Posterior vena cava (tissue), 2 donors: ENCODE data around the gene ZNF433. TPM values are rescaled to one million over a fixed set of nuclear protein-coding genes. Genes with fewer than 3 reads are reported as not detected.
"Not testable (repeated sequence)": the region's sequence is repeated elsewhere in the genome, so short reads cannot be mapped to it uniquely, and the experiment has no call there.

Experiments
- DNase-seq: peaks from one replicate; pipeline ENCODE4 v3.0.0-alpha.2; 2020; ENCODE audit warnings: low spot score
- intact Hi-C, 2 donors: fragments of 100-400 bp; cut with DNase I; formaldehyde crosslinking; loops; one replicate each; pipeline versions ENCODE4 v1.14.1 to v1.14.2; 2022 to 2023
- long read RNA-seq, 2 donors: library from polyadenylated mRNA; unstranded; transcript quantifications; one replicate each; pipeline ENCODE4 v2.0.0, GENCODE V29; 2020 to 2021
- total RNA-seq, 2 donors: library from RNA; stranded (reverse); fragmentation: NEBNext Ultra II Directional; extraction: Animal tissue kit (Norgen Biotek cat#: 25700); gene quantifications; one replicate each; pipeline ENCODE4 v1.2.1, GENCODE V29; 2021
- donor health status: DM: yes; HTN: yes; CAD: no.
- donor health status: DM: yes; HTN: yes; CAD: no.

Gene ZNF433
- 1 to 10 TPM; 3.9 to 5.1 TPM for total RNA-seq
- long read RNA-seq, donor 1, partial matches to known transcripts, result 1 of 9 reads
- long read RNA-seq, donor 1, other reads (novel, unspliced or antisense), result 1 of 9 reads
- long read RNA-seq, donor 2, partial matches to known transcripts, result 0 of 8 reads
- long read RNA-seq, donor 2, other reads (novel, unspliced or antisense), result 3 of 8 reads

DNA sequence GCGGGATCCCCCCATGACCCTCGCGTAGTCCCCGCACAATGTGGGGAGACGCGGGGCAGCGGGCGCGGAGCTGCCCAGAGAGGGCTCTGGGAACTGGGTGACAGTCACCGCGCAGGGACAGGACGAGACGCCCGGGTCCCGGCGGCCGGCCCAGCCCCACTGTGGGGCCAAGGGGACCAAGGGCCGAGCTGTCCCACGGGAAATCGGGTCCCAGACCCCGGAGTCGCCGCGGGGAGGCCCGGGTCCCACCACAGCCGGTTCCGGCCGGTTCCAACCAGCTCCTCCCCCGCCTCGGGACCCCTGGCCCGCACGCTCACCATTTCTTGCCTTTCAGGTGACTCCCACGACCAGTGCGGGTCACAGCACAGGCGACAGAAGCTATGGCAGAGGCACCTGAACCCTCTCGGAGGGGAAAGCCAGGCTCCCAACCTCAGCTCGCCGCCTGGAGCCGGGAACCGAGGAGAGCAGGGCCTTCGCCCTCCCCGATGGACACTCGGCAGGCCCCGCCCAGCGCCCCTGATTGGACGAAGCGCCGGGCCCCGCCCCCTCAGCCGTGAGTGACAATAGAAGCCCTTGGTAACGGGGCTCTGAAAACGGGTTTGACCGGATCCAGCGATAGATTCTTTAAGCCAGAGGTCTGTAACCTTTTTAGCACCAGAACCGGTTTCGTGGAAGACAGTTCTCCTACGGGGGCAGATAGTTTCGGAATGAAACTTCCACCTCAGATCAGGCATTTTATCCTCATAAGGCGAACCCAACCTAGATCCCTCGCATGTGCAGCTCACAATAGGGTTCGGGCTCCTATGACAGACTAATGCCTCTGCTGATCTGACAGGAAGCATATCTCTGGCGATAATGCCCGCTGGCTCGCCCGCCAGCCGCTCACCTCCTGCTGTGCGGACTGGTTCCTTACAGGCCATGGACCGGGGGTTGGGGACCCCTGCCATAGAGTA lies at the start of gene ZNF433:
Gene ZNF433, minus strand, starts transcription at position 460 of the 953 bp plus-strand sequence. Its CDS starts 140 bp downstream, at position 320.
- DNase-seq, result peak; percentile 97
- intact Hi-C loops, result no loop called here

DNA sequence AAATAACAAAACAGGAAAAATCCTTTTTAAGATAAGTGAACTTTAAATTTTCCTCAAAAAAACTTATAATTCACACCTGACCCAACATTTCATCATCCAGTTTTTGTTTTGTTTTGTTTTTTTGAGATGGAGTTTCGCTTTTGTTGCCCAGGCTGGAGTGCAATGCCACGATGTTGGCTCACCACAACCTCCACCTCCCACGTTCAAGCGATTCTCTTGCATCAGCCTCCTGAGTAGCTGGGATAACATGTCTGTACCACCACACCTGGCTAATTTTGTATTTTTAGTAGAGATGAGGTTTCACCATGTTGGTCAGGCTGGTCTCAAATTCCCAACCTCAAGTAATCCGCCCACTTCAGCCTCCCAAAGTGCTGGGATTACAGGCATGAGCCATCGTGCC lies 47.9 kb upstream of the ZNF433 start:
- intact Hi-C loops, DNase-seq: not testable (repeated sequence)

- DNase-seq, result no peak
- intact Hi-C loops, result no loop called here
Observed at GRCh38 chr19:12077375-12077774, 41.9 kb upstream of the ZNF433 start.

- intact Hi-C loops, result not testable (repeated sequence)
Observed at GRCh38 chr19:12076331-12076730, 40.9 kb upstream of the ZNF433 start.

GRCh38 chr19:12075538-12076139 lies 40.2 kb upstream of the ZNF433 start:
- DNase-seq, result no peak
- intact Hi-C loops, result no loop called here

More at GRCh38 chr19:12076331-12076730, 40.9 kb upstream of the ZNF433 start:
- DNase-seq, result not testable (repeated sequence)

DNA sequence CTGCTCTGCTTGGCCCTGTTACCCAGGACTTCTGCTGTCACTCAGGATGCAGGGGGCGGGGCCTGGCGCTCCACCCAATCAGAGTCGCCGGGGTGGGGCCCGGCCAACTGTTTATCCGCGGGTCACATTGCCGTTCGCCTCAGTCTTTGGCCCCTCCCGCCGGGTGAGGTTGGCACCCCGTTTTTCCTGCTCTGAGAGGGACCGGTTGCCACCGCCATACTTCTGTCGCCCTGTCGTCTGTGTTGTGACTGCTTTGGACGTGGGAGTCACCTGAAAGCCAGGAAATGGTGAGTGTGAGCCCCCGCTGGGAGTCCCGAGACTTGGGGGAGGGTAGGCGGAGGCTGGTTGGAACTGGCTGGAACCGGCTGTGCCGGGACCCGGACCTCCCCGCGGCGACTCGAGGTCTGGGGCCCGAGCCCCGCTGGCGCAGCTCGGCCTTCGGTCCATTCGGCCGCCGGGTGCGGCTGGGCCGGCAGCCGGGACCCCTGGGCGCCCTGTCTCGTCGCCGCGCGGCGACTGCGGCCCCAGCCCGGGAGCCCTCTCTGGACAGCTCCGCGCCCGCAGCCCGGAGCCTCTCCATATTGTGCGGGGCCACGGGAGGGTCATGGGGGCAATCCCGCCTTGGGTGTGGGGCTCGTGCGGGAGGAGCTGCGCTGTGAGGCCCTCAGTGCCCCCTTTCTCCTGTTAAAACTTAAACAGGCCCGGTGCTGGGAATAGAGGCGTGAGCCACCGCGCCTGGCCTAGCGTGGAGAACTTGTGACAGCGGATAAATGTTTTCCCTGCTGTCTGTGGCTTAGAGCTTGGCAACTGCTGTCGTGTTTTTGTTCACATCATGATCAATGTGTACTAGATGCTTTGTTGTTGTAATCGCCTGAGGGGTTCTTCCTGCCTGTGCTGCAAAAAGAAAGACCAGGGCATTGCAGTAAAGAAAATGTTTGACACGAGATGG lies 29.4 kb upstream of the ZNF433 start, which contains the start of gene ZNF844:
Gene ZNF844, plus strand, starts transcription at position 142 of the 949 bp plus-strand sequence. Its CDS starts 143 bp downstream, at position 285.
- peak; percentile 99 for DNase-seq
- intact Hi-C loops, result loop anchor here in 1 of 2 donors (5.0 to 10.0 kb wide), 2 partner anchors 77 to 1720 kb away; partner anchors contain the start of gene ZNF20

DNA sequence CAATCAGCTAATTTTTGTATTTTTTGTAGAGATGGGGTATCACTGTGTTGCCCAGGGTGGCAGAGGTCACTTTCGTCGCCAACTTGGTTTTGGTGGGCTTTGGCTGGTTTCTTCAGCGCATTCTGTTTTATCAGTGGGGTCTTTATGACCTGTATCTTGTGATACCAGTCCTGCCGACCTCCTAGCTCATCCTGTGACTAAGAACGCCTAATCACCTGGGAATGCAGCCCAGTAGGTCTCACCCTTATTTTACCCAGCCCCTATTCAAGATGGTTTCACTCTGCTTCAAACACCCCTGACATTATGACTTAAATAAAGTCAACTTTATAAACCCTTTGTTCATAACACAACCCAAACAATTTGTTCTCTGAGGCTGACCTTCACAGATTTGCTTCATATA lies 20.3 kb upstream of the ZNF433 start:
- no peak for DNase-seq
- intact Hi-C loops, result no loop called here

- peak; percentile 92 for DNase-seq
- intact Hi-C loops, result no loop called here
Observed at GRCh38 chr19:12052497-12053169, 17.2 kb upstream of the ZNF433 start, which contains the start of gene ZNF878. ZNF878 (minus strand) TSS chr19:12052961; CDS start chr19:12052801, 160 bp downstream.

DNA sequence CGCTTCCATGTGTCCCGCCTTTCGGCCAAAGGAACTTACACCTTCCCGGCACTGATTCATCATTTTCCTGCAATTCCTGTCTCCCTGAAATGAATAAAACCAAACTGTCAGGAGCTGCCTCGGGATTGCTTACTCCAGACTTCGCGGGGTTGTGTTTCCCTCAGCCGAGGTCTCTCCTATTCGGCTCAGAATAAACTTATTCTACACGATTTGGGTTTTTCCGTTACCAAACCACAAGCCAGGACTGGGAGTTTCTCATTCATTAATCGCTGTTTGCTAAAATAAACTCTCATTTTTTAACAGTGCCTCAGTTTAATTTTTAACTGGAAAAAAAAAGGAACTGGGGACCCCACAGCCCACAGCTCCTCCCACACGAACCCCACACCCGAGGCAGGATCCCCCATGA lies 16.6 kb upstream of the ZNF433 start:
- intact Hi-C loops, result no loop called here
- DNase-seq, result no peak

- no peak for DNase-seq
- intact Hi-C loops, result no loop called here
Observed at GRCh38 chr19:12047868-12048267, 12.4 kb upstream of the ZNF433 start.

DNA sequence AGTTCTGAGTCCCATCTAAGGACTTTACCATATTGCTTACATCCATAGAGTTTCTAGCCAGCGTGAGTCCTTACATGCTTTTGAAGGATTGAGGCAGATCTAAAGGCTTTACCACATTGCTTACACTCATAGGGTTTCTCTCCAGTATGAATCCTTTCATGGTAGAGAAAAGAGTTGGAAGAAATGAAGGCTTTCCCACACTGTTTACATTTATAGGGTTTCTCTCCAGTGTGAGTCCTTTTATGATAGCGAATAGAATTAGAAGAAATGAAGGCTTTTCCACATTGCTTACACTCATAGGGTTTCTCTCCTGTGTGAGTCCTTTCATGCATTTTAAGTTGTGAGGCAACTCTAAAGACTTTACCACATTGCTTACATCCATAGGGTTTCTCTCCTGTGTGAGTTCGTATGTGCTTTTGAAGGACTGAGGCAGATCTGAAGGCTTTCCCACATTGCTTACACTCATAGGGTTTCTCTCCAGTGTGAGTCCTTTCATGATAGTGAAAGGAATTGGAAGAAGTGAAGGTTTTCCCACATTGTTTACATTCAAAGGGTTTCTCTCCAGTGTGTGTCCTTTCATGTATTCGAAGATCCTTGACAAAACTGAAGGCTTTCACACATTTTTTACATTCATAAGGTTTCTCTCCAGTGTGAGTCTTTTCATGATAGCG lies 8.4 kb upstream of the ZNF433 start:
- intact Hi-C loops, result no loop called here
- no peak for DNase-seq

- intact Hi-C loops, result no loop called here
- DNase-seq, result no peak
Observed at GRCh38 chr19:12042893-12043292, 7.4 kb upstream of the ZNF433 start.

DNA sequence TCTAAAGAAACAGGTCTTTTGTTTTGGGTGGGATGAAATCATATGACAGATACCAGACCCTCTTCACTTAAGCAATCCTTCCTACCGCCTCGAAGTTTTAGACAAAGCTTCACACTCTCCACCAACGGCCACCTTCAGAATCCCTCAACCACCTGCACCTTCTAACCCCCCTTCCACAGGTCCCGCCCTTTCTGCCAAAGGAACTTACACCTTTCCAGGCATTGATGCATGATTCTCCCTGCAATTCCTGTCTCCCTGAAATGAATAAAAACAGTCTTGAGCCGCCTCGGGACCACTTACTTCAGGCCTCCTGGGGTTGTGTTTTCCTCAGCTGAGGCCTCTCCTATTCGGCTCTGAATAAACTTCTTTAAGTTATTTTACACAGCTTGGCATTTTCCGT lies 859 bp downstream of the ZNF433 start:
- intact Hi-C loops, result no loop called here
- no peak for DNase-seq

GRCh38 chr19:12034198-12034597 lies 1.3 kb downstream of the ZNF433 start:
- DNase-seq, result no peak
- intact Hi-C loops, result no loop called here

DNA sequence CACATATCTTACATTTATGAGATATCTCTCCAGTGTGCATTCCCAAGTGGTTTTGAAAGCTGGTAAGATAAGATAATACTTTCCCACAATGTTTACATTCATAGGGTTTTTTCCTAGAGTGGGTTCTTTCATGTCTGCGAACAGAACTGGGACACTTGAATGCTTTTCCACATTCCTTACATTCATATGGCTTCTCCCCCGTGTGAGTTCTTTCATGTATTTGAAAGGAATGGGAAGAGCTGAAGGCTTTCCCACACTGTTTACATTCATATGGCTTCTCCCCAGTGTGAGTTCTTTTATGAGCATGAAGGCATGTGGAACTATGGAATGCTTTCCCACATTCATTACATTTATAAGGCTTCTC lies 19.7 kb downstream of the ZNF433 start:
- intact Hi-C loops, result loop anchor here in 1 of 2 donors (5.0 kb wide), 1 partner anchor 778 kb away; the partner anchor contains the start of gene ANGPTL8
- no peak for DNase-seq

- no peak for DNase-seq
- intact Hi-C loops, result loop anchor here in 1 of 2 donors (5.0 kb wide), 1 partner anchor 778 kb away; the partner anchor contains the start of gene ANGPTL8
Observed at GRCh38 chr19:12015015-12015752, 20.3 kb downstream of the ZNF433 start.
